Stimulated activated CD8-positive, alpha-beta memory T cell treated with anti-CD3 and anti-CD28 coated beads, Interleukin-4, amount 100 ng/mL, for 48 hours (primary cell): ENCODE data around the gene YIPF3.
"Not testable (repeated sequence)": the region's sequence is repeated elsewhere in the genome, so short reads cannot be mapped to it uniquely, and the experiment has no call there.

ENCODE experiments used
- DNase-seq: peaks from one replicate; pipeline ENCODE4 v3.0.0-alpha.2; 2020

YIPF3 gene

GRCh38 chr6:43509142-43509983, 7.4 kb downstream of the YIPF3 start:
- no peak for DNase-seq

- DNase-seq, result no peak
These were observed 8.1 kb downstream of the YIPF3 start for GRCh38 chr6:43508481-43509141.

GRCh38 chr6:43506667-43507471, 9.9 kb downstream of the YIPF3 start:
- DNase-seq, result peak; percentile 89

GRCh38 chr6:43506171-43506570, 10.6 kb downstream of the YIPF3 start:
- DNase-seq, result no peak

GRCh38 chr6:43505718-43506117, 11.0 kb downstream of the YIPF3 start:
- no peak for DNase-seq

GRCh38 chr6:43504756-43505593, 11.8 kb downstream of the YIPF3 start:
- DNase-seq, result no peak

- no peak for DNase-seq
These were observed 13.3 kb downstream of the YIPF3 start for GRCh38 chr6:43503443-43503842.

- no peak for DNase-seq
These were observed 14.1 kb downstream of the YIPF3 start for GRCh38 chr6:43502666-43503065.

GRCh38 chr6:43500921-43501320, 15.8 kb downstream of the YIPF3 start:
- DNase-seq, result no peak

- DNase-seq, result no peak
These were observed 17.5 kb downstream of the YIPF3 start for GRCh38 chr6:43499028-43499815.

GRCh38 chr6:43498291-43498690, 18.4 kb downstream of the YIPF3 start:
- DNase-seq, result not testable (repeated sequence)

- DNase-seq, result no peak
These were observed 19.0 kb downstream of the YIPF3 start for GRCh38 chr6:43497689-43498088.

GRCh38 chr6:43497129-43497396, 19.7 kb downstream of the YIPF3 start:
- no peak for DNase-seq

GRCh38 chr6:43496370-43497128, 20.2 kb downstream of the YIPF3 start:
- no peak for DNase-seq

- no peak for DNase-seq
These were observed 21.3 kb downstream of the YIPF3 start for GRCh38 chr6:43495409-43495941.

- DNase-seq, result no peak
These were observed 22.0 kb downstream of the YIPF3 start for GRCh38 chr6:43494766-43495165.

- no peak for DNase-seq
These were observed 22.4 kb downstream of the YIPF3 start for GRCh38 chr6:43494321-43494720.

GRCh38 chr6:43493833-43494232, 22.9 kb downstream of the YIPF3 start:
- no peak for DNase-seq

GRCh38 chr6:43493230-43493629, 23.5 kb downstream of the YIPF3 start:
- DNase-seq, result no peak

GRCh38 chr6:43492673-43493072, 24.1 kb downstream of the YIPF3 start:
- no peak for DNase-seq
